GM19193 (cell line): ENCODE data around the gene GJC3.

ENCODE experiments used
- POLR2A ChIP-seq: IDR thresholded peaks from 4 replicates; pipeline ENCODE4 v1.6.1; 2011; ENCODE audit not compliant: insufficient read depth, insufficient read length; ENCODE audit errors: extremely low read depth

The GJC3 gene

GRCh38 chr7:99881370-99881769 lies 48.0 kb downstream of the GJC3 start:
- TF ChIP-seq POLR2A = no peak

- TF ChIP-seq POLR2A = no peak
These were observed 52.5 kb downstream of the GJC3 start, which contains the start of gene OR2AE1 for GRCh38 chr7:99876933-99877332. OR2AE1 (minus strand) TSS chr7:99877033; CDS start chr7:99877033, 0 bp downstream.

- no peak for TF ChIP-seq POLR2A
These were observed 52.9 kb downstream of the GJC3 start for GRCh38 chr7:99876491-99876890.
